HG03460 (cell line): ENCODE data around the gene OR11H12.
"Not testable (repeated sequence)": the region's sequence is repeated elsewhere in the genome, so short reads cannot be mapped to it uniquely, and the experiment has no call there.

Experiments
- ATAC-seq: cut with Tn5 transposase; IDR thresholded peaks from one replicate; pipeline ENCODE4 v1.9.1; 2021; ENCODE audit not compliant: unreplicated experiment

The OR11H12 gene

GRCh38 chr14:18600817-18601216, at the start of gene OR11H12:
Gene OR11H12, plus strand, starts transcription at chr14:18601117. Its CDS starts 0 bp downstream, at chr14:18601117.
- not testable (repeated sequence) for ATAC-seq

DNA sequence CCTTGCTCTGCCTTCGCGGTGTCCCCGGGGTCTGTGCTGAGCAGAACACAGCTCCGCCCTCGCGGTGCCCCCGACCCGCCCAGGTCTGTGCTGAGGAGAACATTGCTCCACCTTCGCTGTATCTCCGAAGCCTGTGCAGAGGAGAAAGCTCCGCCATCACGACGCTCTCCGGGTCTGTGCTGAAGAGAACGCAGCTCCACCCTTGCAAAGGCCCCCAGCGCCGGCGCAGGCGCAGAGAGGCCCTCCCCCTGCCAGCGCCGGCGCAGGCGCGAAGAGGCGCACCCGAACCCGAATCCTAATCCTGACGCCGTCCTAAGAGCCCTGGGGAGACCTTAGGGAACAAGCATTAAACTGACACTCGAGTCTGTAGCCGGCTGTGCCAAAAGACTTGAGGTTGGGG, 18.0 kb upstream of the OR11H12 start:
- ATAC-seq = not testable (repeated sequence)

DNA sequence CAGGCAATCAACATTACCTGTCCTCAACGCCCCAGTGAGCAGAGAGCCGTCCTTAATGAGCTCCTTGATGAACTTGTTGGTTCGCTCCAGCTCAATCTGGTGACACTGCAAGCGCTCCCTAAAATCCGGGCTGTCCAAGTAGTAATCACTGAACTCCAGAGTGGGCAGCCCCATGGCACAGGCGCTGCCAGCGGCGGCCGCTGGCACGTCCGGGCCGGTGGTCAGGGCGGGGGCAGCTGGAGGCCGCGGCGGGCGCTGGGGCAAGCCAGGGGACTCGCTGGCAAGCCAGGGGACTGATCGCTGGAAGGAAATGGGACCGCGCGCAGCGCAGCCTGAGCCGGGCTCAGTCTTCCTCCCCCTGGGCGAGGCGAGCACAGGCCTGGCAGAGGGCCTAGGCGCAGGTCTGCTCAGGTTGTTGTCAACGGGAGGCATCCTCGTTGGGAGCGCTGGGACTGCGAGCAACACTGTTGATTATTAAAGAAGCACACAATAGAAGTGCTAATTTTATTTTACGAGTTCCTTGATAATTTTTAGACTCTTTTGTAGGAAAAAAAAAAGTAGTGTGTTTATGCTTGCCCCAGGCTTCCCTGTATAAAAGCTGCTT, 25.8 kb downstream of the OR11H12 start:
- not testable (repeated sequence) for ATAC-seq

GRCh38 chr14:18636066-18636465, 35.1 kb downstream of the OR11H12 start:
- not testable (repeated sequence) for ATAC-seq

GRCh38 chr14:18638032-18638431, 37.1 kb downstream of the OR11H12 start:
- ATAC-seq = not testable (repeated sequence)

- ATAC-seq = not testable (repeated sequence)
Measured at GRCh38 chr14:18638785-18639184, 37.9 kb downstream of the OR11H12 start.

DNA sequence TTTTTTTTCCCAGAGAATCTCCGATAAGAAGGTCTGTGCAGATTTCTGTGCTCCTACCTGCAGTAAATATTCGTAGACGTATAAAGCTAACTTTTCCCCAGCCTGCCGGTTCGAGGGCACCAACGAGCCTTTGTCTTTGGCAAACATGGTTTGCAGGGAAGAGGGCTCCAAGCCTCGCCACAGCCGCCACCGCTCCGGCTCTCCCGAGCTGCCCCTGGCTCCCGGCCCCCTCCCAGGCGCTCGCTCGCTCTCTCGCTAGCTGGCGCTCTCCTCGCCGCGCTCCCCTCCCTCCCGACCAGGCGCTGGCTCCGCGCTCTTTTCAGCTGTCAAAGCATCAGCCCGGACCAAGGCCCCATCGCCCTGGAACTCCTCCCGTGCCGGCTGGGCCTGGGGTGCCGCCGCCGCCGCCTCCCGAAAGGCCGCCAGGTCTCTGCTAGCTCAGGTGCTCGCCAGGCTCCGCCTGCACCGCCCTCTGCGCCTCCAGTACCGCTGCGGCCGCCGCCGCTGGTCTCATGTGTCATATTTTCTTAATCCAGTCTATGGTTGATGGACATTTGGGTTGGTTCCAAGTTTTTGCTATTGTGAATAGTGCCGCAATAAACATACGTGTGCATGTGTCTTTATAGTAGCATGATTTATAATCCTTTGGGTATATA, 45.3 kb downstream of the OR11H12 start:
- not testable (repeated sequence) for ATAC-seq
